ENCODE measurements around the gene GLS2. TPM values are rescaled to one million over a fixed set of nuclear protein-coding genes. Genes with fewer than 3 reads are reported as not detected.
A peak's percentile ranks its signal among the peaks of the same experiment; 100 is the strongest.

Gene GLS2
- total RNA-seq, 4 donors from 2014 or later: 0.53 to 1.9 TPM; not detected in 2

- TF ChIP-seq POLR2A (IDR thresholded peaks at IDR 0.05): no peak
- TF ChIP-seq CTCF (IDR thresholded peaks at IDR 0.05 in 4 of 5, conservative IDR thresholded peaks at IDR 0.05 in 1 of 5): no peak
- H3K9me3 ChIP-seq: no peaks in the 10 kb centered on the region
- peaks cover 16 to 37% (median 28%) of the 10 kb centered on the region in 3 donors for H3K27me3 ChIP-seq
- H3K36me3 ChIP-seq: no peaks in the 10 kb centered on the region
- DNase-seq (no peak), ATAC-seq (no peak)
- no peak overlapping the region for H3K4me3 ChIP-seq
- H3K27ac ChIP-seq: no peak overlapping the region
- intact Hi-C loops (cut with DNase I; ENCODE audit: low total_unique reads): no loop called here
- peaks cover 5 to 18% of the 10 kb centered on the region in 2 donors for H3K4me1 ChIP-seq
- in situ Hi-C loops (cut with MboI; ENCODE audit: low sequenced_read_pairs in 4 of 4): no loop called here
Observed at GRCh38 chr12:56490360-56490759, 2.4 kb upstream of the GLS2 start.

GRCh38 chr12:56487448-56488040 is 417 bp downstream of the GLS2 start:
- Histone ChIP-seq H3K9me3 (no peaks in the 10 kb centered on the region), H3K36me3 (no peaks in the 10 kb centered on the region), H3K4me3 (peak overlapping the region; percentile 62 to 74 (median 69)), H3K27me3 (peaks cover 16 to 34% (median 28%) of the 10 kb centered on the region in 3 donors), H3K4me1 (peaks cover 5 to 18% of the 10 kb centered on the region in 2 donors), H3K27ac (no peak overlapping the region)
- ATAC-seq (peak; percentile 28 to 31), DNase-seq (no peak)
- in situ Hi-C loops (cut with MboI; ENCODE audit: low sequenced_read_pairs in 4 of 4) (no loop called here), intact Hi-C loops (cut with DNase I; ENCODE audit: low total_unique reads) (no loop called here)
- TF ChIP-seq POLR2A (IDR thresholded peaks at IDR 0.05) (no peak), CTCF (IDR thresholded peaks at IDR 0.05 in 4 of 5, conservative IDR thresholded peaks at IDR 0.05 in 1 of 5) (no peak)

- intact Hi-C loops (cut with DNase I; ENCODE audit: low total_unique reads): no loop called here
- ATAC-seq: no peak
- peaks cover 16 to 31% (median 25%) of the 10 kb centered on the region in 3 donors for H3K27me3 ChIP-seq
- no peaks in the 10 kb centered on the region for H3K36me3 ChIP-seq
- no peaks in the 10 kb centered on the region for H3K9me3 ChIP-seq
- no peak for DNase-seq
- H3K4me3 ChIP-seq: no peak overlapping the region
- TF ChIP-seq CTCF (IDR thresholded peaks at IDR 0.05 in 4 of 5, conservative IDR thresholded peaks at IDR 0.05 in 1 of 5): no peak
- TF ChIP-seq POLR2A (IDR thresholded peaks at IDR 0.05): no peak
- in situ Hi-C loops (cut with MboI; ENCODE audit: low sequenced_read_pairs in 4 of 4): no loop called here
- H3K4me1 ChIP-seq: peaks cover 5 to 18% of the 10 kb centered on the region in 2 donors
- no peak overlapping the region for H3K27ac ChIP-seq
Observed at GRCh38 chr12:56486694-56487093, 1.3 kb downstream of the GLS2 start.

- DNase-seq (no peak), ATAC-seq (no peak)
- Histone ChIP-seq H3K9me3 (no peaks in the 10 kb centered on the region), H3K27me3 (peaks cover 2 to 11% (median 6%) of the 10 kb centered on the region in 3 donors), H3K27ac (no peak overlapping the region), H3K36me3 (no peaks in the 10 kb centered on the region), H3K4me3 (no peak overlapping the region), H3K4me1 (peaks cover 5 to 18% of the 10 kb centered on the region in 2 donors)
- intact Hi-C loops (cut with DNase I; ENCODE audit: low total_unique reads) (no loop called here), in situ Hi-C loops (cut with MboI; ENCODE audit: low sequenced_read_pairs in 4 of 4) (no loop called here)
- no peak for TF ChIP-seq CTCF (IDR thresholded peaks at IDR 0.05 in 4 of 5, conservative IDR thresholded peaks at IDR 0.05 in 1 of 5)
- TF ChIP-seq POLR2A (IDR thresholded peaks at IDR 0.05): no peak
Observed at GRCh38 chr12:56484566-56484965, 3.4 kb downstream of the GLS2 start.

GRCh38 chr12:56479625-56480024 is 8.3 kb downstream of the GLS2 start:
- intact Hi-C loops (cut with DNase I; ENCODE audit: low total_unique reads): no loop called here
- TF ChIP-seq CTCF (IDR thresholded peaks at IDR 0.05 in 4 of 5, conservative IDR thresholded peaks at IDR 0.05 in 1 of 5) (no peak), POLR2A (IDR thresholded peaks at IDR 0.05) (no peak)
- ATAC-seq (no peak), DNase-seq (no peak)
- Histone ChIP-seq H3K27ac (no peak overlapping the region), H3K9me3 (no peaks in the 10 kb centered on the region), H3K36me3 (no peaks in the 10 kb centered on the region), H3K27me3 (no peaks in the 10 kb centered on the region), H3K4me1 (no peaks in the 10 kb centered on the region), H3K4me3 (no peak overlapping the region)
- in situ Hi-C loops (cut with MboI; ENCODE audit: low sequenced_read_pairs in 4 of 4): no loop called here

All from gastrocnemius medialis (tissue), 4 donors.